Brain microvascular endothelial cell (primary cell): ENCODE results near the gene UBE2G1.

Source experiments
- DNase-seq: peaks from one replicate; pipeline ENCODE4 v3.0.0-alpha.2; 2020
- H3K27ac ChIP-seq: fragments of 250-450 bp; sonication (Bioruptor Pico); 2 replicates; pipeline ENCODE4 v1.5.1; 2020; ENCODE audit warnings: mild to moderate bottlenecking, moderate library complexity
- H3K27me3 ChIP-seq: fragments of 250-450 bp; sonication (Bioruptor Pico); replicated peaks from 2 replicates; pipeline ENCODE4 v1.5.1; 2020; ENCODE audit warnings: mild to moderate bottlenecking
- H3K36me3 ChIP-seq: fragments of 250-450 bp; sonication (Bioruptor Pico); replicated peaks from 2 replicates; pipeline ENCODE4 v1.5.1; 2020; ENCODE audit warnings: mild to moderate bottlenecking
- H3K4me3 ChIP-seq: 2 replicates; pipeline ENCODE4 v1.5.1; 2011; ENCODE audit warnings: low read depth, mild to moderate bottlenecking, control low read depth, low read length, moderate library complexity
- in situ Hi-C: cut with HindIII; loops from 2 replicates; pipeline ENCODE4 v1.10.0; 2017; ENCODE audit warnings: low sequenced_read_pairs, low pct_ligation_motif_present
- TF ChIP-seq, protein P1 (sequence below): IDR thresholded peaks from 2 replicates; pipeline ENCODE4 v1.5.1; 2011; ENCODE audit warnings: low read depth, mild to moderate bottlenecking, moderate library complexity, low read length, control low read depth, inconsistent platforms; ENCODE audit errors: missing control alignments

The UBE2G1 gene

GRCh38 chr17:4313221-4314114 lies 53.0 kb downstream of the UBE2G1 start:
- no peaks in the 10 kb centered on the region for H3K27me3 ChIP-seq
- H3K36me3 ChIP-seq: no peaks in the 10 kb centered on the region
- TF ChIP-seq, protein P1, sequence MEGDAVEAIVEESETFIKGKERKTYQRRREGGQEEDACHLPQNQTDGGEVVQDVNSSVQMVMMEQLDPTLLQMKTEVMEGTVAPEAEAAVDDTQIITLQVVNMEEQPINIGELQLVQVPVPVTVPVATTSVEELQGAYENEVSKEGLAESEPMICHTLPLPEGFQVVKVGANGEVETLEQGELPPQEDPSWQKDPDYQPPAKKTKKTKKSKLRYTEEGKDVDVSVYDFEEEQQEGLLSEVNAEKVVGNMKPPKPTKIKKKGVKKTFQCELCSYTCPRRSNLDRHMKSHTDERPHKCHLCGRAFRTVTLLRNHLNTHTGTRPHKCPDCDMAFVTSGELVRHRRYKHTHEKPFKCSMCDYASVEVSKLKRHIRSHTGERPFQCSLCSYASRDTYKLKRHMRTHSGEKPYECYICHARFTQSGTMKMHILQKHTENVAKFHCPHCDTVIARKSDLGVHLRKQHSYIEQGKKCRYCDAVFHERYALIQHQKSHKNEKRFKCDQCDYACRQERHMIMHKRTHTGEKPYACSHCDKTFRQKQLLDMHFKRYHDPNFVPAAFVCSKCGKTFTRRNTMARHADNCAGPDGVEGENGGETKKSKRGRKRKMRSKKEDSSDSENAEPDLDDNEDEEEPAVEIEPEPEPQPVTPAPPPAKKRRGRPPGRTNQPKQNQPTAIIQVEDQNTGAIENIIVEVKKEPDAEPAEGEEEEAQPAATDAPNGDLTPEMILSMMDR: no peak
- in situ Hi-C loops: no loop called here
- no peak overlapping the region for H3K27ac ChIP-seq
- DNase-seq: no peak
- no peak overlapping the region for H3K4me3 ChIP-seq

DNA sequence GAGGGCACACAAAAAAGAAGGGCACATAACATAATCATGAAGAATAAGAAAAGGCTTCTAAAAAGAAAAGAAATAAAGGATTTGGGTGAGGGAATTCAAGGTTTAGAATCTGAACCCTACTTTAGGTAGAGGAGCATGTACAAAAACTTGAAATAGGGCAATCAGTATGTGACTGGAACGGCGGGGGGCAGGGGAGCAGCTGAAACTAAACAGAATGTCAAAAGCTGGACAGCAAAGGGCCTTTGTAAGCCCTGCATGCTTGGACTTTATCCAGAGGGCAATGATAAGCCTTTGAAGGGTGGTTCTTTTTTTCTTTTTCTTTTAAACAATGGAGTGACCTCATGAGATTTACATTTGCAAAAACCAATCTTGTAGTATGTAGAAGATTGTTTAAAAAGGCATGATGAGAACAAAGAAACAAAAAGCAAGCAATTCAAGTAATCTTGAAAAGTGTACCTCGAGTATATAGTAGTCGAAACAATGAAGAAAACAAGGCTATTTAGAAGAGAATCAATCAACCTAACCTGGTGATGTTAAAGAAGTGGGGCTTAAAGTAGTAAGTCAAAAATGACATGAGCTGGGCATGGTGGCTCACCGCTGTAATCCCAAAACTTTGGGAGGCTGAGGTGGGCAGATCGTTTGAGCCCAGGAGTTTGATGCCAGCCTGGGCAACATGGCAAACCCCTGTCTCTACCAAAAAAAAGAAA lies 56.0 kb downstream of the UBE2G1 start:
- Histone ChIP-seq H3K27me3 (no peaks in the 10 kb centered on the region), H3K4me3 (no peak overlapping the region), H3K36me3 (no peaks in the 10 kb centered on the region), H3K27ac (no peak overlapping the region)
- TF ChIP-seq, protein P1: no peak
- in situ Hi-C loops: no loop called here
- no peak for DNase-seq

GRCh38 chr17:4309897-4310296 lies 56.6 kb downstream of the UBE2G1 start:
- H3K4me3 ChIP-seq: no peak overlapping the region
- no peaks in the 10 kb centered on the region for H3K27me3 ChIP-seq
- in situ Hi-C loops: no loop called here
- TF ChIP-seq, protein P1: no peak
- H3K27ac ChIP-seq: no peak overlapping the region
- H3K36me3 ChIP-seq: no peaks in the 10 kb centered on the region
- no peak for DNase-seq

- Histone ChIP-seq H3K36me3 (no peaks in the 10 kb centered on the region), H3K27me3 (no peaks in the 10 kb centered on the region), H3K4me3 (no peak overlapping the region), H3K27ac (no peak overlapping the region)
- TF ChIP-seq, protein P1: no peak
- in situ Hi-C loops: no loop called here
- no peak for DNase-seq
These were observed 59.1 kb downstream of the UBE2G1 start for GRCh38 chr17:4307179-4307930.

GRCh38 chr17:4305224-4305623 lies 61.3 kb downstream of the UBE2G1 start:
- no peaks in the 10 kb centered on the region for H3K36me3 ChIP-seq
- TF ChIP-seq, protein P1: no peak
- in situ Hi-C loops: no loop called here
- DNase-seq: no peak
- no peak overlapping the region for H3K4me3 ChIP-seq
- H3K27ac ChIP-seq: no peak overlapping the region
- no peaks in the 10 kb centered on the region for H3K27me3 ChIP-seq
